GM18520 (cell line): Measurements from ENCODE around the gene PSMD3.

Experiments
- ATAC-seq: cut with Tn5 transposase; IDR thresholded peaks from one replicate; pipeline ENCODE4 v1.9.1; 2021; ENCODE audit not compliant: unreplicated experiment

The PSMD3 gene

DNA sequence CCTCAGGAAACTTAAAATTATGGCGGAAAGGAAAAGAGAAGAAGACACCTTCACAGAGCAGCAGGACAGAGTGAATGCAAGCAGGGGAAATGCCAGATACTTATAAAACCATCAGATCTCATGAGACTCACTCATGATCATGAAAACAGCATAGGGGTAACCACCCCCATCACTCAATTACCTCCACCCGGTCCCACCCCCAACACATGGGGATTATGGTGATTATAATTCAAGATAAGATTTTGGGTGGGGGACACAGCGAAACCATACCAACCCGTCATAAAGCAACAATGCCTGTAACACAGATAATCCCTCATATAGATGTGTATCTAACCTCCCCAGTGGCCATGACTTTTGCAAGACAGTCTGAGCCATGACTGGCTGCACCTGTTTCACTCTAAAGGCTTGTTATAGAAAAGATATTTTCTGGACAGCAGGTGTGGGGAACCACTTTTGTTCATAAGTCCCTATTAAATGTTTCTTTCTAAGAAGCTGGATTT, 24.8 kb upstream of the PSMD3 start:
- no peak for ATAC-seq

DNA sequence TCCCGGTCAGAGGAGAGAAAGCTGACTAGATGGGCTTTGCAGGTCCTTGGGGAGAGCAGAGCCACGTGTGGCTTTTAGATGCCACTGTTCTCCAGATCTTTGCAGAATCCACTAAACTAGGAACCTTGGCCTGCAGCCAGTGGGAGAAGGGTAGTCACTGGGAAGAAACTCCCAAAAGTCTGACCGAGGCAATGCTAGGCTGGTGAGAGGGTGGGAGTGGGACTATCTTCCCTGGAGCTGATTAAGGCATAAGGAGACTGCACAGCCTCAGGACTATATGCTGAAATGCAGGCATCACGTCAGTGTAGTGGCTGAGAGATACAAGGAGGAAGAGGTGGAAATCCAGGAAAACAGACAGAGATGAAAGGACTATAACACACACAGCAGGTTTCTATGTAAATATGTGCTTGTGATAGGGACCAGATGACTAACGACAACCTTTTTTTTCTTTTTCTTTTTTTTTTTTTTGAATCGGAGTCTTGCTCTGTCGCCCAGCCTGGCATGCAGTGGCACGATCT, 20.0 kb upstream of the PSMD3 start:
- ATAC-seq = no peak

DNA sequence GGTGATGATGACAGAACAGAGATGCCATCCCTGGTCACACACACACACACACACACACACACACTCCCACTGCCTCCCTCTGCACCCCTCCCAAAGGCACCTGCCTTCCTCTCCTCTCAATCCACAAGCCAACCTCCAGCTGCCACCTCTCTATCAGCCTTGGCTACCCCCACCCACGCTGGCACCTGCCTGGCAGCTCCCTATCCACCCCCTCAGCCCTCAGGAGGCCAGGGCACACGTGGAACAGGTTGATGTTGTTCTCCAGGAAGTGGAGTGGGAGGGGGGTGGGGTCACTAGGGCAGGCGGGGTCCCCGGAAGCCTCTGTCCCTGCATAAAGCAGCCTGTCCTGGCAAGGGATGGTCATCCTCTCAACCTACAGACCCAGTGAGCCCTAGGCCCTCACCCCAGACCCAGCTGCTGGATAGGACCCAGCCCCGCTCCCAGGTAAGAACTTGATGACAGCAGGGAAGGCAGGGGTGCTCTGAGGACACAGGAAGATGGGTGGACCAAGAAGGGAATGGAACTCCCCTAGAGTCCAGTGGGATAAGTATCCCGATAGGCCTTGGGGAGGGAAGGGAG, 17.9 kb upstream of the PSMD3 start, which contains the start of gene GSDMA:
Gene GSDMA, plus strand, starts transcription at position 363 of the 579 bp plus-strand sequence. CDS start 2,684 bp downstream, outside the sequence.
- no peak for ATAC-seq

DNA sequence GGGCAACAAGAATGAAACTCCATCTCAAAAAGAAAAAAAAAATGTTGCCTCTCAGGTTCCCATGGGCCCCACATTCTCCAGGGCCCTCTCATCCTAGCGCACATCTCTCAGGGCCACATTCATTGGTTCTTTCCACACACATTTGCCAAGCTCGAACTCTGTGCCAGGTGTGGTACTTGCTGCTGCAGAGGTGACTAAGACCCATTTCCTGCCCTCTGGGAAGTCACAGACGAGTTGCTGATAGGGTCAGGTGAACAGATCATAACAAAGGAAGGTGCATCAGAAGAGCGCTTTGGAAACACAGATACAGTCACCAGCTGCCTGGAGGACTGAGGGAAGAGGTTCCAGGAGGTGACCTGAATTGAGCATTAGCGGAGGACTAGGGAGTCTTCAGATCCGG, 16.8 kb upstream of the PSMD3 start:
- no peak for ATAC-seq

DNA sequence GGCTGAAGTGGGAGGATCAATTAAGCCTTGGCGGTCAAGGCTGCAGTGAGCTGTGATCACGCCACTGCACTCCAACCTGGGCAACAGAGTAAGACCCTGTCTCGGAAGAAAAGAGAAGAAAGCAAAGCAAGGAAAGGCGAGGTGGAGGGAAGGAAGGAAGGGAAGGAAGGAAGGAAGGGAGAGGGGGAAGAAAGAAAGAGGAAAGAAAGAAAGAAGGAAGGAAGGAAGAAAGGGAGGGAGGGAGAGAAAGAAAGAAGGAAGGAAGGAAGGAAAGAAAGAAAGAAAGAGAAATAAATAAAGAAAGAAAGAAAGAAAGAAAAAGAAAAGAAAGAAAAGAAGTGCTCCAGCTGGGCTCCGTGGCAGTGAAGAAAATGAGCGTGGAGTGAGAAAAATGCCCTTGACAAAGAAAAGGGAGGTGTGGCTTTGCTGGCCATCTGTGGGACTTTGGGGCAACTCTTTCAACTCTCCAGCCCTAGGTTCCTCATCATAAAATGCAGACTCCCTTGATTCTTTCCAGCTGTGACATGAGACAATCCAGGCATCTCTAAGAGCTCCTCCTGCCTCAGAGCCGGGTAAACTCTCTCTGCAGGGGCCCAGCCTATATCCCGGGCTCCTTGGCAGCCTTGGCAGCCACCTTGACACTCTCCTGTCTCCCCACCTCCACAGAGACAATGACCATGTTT, 15.4 kb upstream of the PSMD3 start:
- no peak for ATAC-seq

DNA sequence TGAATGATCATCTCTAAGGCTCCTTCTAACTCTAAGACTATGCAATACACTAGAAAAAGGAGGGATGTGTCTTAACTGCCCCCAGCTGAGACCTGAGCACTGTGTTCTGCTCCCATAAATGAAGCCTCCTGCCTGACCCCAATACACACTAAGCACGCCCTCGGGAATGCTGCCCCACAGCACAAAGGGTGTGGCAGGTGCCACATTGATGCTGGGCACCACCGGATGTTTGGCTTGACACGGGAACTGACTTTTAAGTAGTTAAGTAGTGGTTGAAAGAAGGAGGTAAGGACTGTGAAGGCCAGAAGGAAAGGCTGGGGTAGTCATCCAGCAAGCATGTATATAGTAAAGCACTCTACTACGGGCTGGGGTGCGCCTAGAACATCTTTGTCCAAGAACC, 13.8 kb upstream of the PSMD3 start:
- no peak for ATAC-seq

DNA sequence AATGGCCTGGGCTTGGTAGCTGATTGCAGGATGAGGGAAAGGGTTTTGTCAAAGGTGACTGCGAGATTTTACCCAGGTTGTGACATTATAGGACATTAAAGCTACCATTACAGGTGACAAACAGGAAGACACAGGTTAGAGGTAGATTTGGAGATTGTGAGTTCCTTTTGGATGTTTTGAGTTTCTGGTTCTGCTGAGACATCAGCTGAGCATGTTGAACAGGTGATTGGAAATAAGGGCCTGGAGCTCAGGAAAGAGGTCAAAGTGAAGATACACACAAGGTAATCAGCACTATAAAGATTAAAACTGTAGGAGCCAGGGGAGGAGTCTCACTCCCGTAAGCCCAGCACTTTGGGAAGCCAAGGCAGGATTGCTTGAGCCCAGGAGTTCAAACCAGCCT, 11.8 kb upstream of the PSMD3 start:
- no peak for ATAC-seq

DNA sequence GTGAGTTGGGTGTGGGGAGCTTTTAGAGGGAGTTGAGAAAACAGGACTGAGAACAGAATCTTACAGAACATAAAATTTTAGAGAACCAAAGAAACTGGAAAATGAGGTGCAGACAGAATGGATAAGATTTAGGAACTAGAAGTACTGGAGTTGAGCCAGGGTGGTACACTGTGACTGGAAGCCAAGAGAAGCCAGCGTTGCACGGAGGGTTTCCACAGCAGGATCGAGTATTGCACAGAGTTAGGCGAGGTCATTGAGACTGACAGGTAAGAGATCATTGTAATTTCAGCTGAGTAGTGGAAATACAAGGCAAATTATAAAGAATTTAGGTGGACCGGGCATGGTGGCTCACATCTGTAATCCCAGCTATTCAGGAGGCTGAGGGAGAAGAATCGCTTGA, 11.2 kb upstream of the PSMD3 start:
- no peak for ATAC-seq

DNA sequence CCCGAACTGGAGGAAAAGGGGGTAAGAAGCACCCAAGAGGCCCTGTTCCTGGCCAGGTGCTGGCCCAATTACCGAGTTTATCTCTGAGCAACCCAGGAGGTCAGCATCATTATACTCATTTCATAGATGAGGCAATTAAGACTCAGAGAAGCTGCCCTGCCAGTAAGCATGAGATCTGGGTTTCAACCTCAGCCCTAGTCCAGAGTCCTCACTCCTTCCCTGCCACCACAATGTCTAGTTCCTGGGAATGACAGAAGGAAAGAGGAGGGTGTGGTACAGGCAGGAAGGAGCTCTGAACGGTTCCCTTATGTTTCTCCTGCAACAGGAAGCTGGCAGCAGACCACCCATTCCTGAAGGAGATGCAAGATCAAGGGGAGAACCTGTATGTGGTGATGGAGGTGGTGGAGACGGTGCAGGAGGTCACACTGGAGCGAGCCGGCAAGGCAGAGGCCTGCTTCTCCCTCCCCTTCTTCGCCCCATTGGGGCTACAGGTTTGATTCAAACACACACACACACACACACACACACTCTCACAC, 10.4 kb upstream of the PSMD3 start:
- ATAC-seq = no peak

DNA sequence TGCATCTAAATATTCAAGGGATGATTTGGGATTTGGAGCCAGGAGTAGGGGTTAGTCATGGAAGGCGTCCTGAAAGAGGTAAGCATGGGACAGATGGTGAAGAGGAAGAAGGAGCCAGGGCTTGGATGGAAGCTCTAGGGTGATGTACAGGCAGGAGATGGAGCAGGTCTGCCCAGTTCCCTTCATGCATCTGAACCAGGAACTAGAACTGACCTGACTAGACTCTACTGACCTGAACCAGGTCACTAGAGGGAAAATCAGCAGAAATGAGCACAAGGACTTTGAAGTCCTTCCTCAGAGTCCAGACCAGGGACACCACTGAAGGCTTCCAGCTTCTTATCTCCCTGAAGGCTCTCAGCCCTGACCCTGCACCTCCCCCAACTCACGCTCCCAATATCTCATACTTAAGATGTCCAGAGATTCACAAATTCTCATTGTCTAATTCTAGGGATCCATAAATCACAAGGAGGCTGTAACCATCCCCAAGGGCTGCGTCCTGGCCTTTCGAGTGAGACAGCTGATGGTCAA, 9.5 kb upstream of the PSMD3 start:
- ATAC-seq = no peak

DNA sequence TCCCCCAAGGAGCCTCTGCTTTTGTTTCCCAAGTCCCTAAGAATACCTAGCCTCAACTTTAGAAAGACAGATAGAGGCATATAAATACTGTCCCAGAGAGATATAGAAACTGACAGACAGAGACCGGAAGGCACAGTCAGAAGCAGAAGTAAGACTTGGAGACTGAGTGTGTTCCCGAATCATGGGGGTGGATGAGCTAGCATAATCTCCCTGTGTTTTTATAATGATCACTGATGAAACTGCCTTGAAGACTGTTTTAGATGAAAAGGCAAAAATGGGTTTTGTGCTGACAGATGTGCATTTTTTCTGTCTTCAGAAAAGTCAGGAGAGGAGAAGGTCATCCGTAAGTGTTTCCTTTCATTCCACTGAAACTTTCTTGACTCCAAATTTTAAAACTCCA, 8.3 kb upstream of the PSMD3 start:
- no peak for ATAC-seq

DNA sequence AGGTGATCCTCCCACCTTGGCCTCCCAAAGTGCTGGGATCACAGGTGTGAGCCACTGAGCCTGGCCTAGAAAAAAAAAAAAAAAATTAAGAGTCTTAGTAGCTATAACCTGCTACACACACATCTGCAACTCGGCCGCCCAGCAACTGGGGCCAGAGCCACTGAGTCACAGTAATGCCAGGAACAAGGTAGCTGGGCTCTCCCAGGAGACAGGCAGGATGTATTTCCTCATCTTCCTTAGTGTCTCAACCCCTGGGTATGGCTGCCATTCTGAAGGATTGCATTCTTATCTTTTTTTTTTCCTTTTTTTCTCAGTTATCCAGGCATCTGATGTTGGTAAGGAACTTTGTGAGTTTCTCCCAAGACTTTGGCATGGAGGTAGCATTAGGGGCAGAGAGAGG, 7.1 kb upstream of the PSMD3 start:
- ATAC-seq = no peak

DNA sequence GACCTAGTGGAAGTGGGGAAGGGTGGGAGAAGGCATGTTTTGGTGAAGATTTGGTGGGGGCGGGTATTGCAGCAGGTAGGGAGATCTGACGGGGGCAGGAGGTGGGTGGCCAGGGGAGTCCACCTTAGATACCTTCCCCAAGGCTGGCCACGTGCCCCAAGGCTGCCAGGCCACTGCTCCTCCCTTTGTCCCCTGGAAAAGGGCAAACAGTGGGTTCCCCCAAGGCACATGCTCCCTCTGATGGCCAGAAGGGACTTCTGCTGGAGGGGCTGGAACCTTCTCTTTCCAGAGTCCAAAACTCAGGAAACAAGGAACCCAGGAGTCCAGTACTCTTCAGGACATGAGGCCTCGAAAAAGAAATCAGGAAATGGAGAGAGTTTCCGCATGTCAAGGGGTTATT, 6.2 kb upstream of the PSMD3 start:
- no peak for ATAC-seq

DNA sequence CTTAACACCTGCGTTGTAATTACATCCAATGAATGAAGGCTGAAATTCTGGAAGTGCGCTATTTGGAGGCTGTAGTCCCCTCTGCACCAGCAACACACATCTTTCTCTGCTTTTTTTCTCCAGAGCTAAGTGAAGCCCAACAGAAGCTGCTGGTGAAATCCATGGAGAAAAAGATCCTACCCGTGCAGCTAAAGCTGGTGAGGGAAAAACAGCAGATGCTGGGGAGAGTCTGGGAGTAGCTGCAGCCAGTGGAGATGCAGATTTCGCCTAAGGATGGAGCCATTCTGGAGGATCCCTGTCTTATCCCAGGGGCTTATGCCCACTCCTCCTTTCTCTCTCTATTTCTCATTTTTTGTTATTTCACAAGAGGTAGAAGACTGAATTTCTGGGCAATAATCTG, 4.8 kb upstream of the PSMD3 start:
- ATAC-seq = no peak

DNA sequence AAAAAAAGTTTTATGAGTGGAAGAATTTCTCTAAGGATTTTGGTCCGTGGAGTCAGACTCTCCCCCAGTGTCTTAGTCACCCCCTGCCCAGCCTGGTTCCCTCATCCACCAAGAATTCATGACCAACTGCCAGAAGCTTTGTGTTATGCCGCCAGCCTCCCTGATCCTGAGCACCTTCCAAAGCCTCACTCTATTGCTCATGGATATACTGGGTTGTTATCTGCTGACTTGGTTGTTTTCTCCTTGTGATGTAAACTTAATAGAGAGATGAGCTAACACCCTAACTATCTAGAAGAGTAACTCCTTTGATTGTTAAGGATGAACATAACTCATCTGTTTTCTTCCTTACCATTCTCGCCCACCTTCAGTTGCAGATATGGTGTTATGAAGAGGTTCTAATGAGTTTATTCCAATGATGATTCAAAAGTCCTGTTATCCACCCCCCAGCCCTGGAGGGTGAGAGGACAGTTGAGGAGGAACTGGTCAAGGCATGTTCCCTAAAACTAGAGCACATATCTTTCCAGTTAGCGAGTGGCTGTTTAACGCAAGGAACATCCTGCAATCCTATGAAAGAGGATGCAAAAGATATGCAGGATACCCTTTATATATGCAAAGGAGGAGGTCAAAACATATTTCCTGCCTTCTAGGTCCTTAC, 1.5 kb upstream of the PSMD3 start:
- ATAC-seq = no peak

DNA sequence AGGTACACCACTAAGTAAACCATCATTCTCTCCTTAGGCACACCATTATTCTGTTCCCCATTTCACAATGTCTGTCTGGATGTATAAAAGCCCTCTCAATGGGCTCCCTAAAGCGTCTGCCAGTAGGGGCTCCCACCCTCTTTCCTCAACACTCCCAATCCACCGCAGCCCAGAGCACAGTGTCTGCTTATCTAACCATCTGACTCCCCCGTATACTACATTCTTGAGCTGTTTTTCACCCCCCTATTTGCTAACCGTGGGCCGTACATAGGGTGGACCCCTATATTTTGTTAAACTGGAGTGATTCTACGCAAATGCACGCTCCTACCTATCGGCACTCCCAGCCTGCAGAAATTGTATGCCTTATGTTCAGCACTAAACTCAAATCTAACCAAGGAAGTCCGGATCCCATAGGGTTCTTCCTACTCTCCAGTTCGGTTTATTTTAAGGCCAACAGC, 685 bp upstream of the PSMD3 start:
- ATAC-seq = no peak

DNA sequence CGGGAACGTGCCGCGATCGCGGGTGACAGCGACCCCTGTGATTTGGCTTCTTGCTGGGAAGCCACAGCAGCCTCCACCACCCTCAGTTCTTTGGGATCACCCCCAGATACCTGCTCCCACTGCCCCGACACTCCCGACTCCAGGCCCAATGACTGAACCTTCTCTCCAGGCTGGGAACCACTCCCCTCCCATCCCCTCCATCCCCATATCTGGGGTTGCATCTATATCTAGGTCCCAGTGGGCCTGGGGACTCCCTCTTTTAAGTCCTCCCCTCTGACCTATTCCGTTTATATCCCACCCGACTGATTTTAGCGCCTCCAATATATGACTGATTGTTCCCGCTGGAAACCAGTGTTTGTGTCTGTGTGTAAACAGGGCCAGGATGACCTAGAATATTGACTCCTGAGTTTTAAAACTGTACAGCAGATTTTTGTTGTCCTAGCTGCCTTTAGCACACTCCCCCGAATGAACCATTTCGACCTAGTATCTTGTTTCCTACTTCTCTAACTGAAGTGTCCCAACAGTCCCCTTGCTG, 667 bp downstream of the PSMD3 start:
- ATAC-seq = no peak

DNA sequence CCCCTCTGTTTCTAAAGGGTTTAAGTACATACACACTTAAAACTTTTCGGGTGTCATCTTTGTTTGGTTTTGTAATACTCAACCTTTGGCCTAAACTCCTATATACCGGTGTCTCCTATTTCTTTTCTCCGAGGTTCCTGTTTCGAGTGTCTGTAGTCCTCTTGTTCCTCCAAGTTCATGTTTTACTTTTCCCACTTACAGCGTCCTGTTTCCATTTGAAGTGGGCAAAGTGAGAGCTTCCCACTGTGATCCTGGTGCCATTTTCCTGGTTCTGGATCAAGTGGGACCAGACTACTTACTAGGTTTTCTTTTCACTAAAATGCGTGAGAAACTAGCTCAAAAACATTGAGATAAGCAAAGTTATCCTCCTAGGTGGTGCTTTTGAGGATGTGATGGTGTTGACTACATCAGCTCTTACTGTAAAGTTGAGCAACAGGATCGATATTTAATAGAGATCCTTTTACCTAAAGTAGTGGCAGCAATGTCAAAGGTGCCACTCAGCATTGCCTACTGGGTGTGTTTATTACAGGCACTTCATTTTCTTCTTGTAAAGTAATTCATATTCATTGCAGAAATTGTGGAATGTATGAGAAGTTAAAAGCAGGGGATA, 1.3 kb downstream of the PSMD3 start:
- no peak for ATAC-seq

DNA sequence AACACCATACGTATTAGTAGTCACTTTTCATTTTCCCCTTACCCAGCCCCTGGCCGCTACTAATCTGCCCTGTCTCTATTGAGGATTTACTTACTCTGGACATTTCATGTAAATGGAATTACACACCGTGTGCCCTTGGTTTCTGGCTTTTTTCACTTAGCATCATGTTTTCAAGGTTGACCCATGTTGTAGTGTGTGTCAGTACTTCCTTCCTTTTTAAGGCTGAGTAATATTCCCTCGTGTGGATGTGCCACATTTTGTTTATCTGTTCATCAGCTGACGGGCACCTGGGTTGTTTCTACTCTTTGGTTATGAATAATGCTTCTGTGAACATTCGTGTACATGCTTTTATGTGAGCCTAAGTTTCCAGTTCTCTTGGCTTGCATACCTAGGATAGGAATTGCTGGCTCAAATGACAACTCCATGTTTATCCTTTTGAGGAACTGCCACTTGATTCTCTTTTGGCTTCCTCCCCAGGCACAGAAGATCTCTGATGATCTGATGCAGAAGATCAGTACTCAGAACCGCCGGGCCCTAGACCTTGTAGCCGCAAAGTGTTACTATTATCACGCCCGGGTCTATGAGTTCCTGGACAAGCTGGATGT, 7.7 kb downstream of the PSMD3 start:
- no peak for ATAC-seq

DNA sequence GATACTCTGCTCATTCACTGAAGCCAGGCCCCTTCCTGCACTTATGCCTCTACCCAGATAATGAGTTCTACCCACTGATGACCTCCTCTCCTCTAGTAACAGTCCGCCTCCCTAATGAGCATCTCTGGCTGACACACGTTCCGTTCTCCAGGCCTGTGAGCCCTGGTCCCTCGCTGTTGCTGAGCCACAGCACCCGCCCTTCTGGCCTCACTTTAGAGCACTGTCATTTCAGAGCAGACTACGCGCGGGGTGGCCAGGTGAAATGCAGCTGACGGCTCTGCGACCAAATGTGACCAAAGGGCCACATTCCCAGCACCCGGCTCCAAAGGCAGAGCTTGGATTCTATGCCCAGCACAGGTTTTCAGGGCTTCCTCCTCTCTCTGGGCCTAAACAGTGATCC, 13.8 kb downstream of the PSMD3 start:
- ATAC-seq = no peak
